Spleen (tissue), 11 donors: ENCODE data around the gene LIPT2. TPM values are rescaled to one million over a fixed set of nuclear protein-coding genes. Genes with fewer than 3 reads are reported as not detected.

Experiments
- DNase-seq: peaks from one replicate; pipeline ENCODE4 v3.0.0-alpha.2; 2020
- H3K27ac ChIP-seq, 8 donors: fragments of 200-600 bp; sonication (generic) in 7 of 8; 1 replicate in 4 of 8; 2 replicates in 4 of 8; pipeline versions ENCODE4 v1.5.0 to v1.8.0; 2016 to 2021; ENCODE audit warnings: inconsistent platforms in 4 of 8, mild to moderate bottlenecking in 4 of 8, moderate library complexity in 1 of 8
- H3K27me3 ChIP-seq, 7 donors: fragments of 200-600 bp; sonication (generic) in 6 of 7; replicated peaks in 1 of 7; 1 replicate in 4 of 7; 2 replicates in 3 of 7; pipeline versions ENCODE4 v1.5.0 to v1.8.0; 2016 to 2021; ENCODE audit warnings: inconsistent platforms in 3 of 7, mild to moderate bottlenecking in 1 of 7
- H3K36me3 ChIP-seq, 6 donors: fragments of 200-600 bp; sonication (generic) in 5 of 6; 1 replicate in 4 of 6; 2 replicates in 2 of 6; pipeline versions ENCODE4 v1.5.0 to v1.8.0; 2016 to 2021; ENCODE audit warnings: inconsistent platforms in 2 of 6
- H3K4me1 ChIP-seq, 6 donors: fragments of 200-600 bp; sonication (generic) in 5 of 6; 1 replicate in 3 of 6; 2 replicates in 3 of 6; pipeline versions ENCODE4 v1.5.0 to v1.8.0; 2016 to 2021; ENCODE audit warnings: inconsistent platforms in 3 of 6
- H3K4me3 ChIP-seq, 8 donors: fragments of 200-600 bp; sonication (generic) in 7 of 8; 1 replicate in 4 of 8; 2 replicates in 4 of 8; pipeline versions ENCODE4 v1.5.0 to v1.8.0; 2016 to 2021; ENCODE audit warnings: inconsistent platforms in 4 of 8, mild to moderate bottlenecking in 4 of 8, moderate library complexity in 2 of 8
- H3K9me3 ChIP-seq, 8 donors: fragments of 200-600 bp; sonication (generic) in 7 of 8; 1 replicate in 4 of 8; 2 replicates in 4 of 8; pipeline versions ENCODE4 v1.5.0 to v1.8.0; 2016 to 2021; ENCODE audit warnings: inconsistent platforms in 4 of 8
- CTCF ChIP-seq, 11 experiments: fragments of 200-600 bp in 7 of 11; fragments of 450-650 bp in 4 of 11; sonication (generic) in 4 of 11; IDR thresholded peaks in 8 of 11; conservative IDR thresholded peaks in 3 of 11; 1 replicate in 7 of 11; 2 replicates in 4 of 11; pipeline versions ENCODE4 v1.4.0 to v1.8.0; 2016 to 2021; ENCODE audit warnings: antibody characterized with exemption in 11 of 11, inconsistent platforms in 4 of 11, mild to moderate bottlenecking in 1 of 11
- POLR2A ChIP-seq, 3 donors: fragments of 450-650 bp; IDR thresholded peaks; one replicate each; pipeline ENCODE4 v1.5.1; 2017; ENCODE audit warnings: antibody characterized with exemption in 3 of 3, mild to moderate bottlenecking in 1 of 3
- POLR2AphosphoS5 ChIP-seq, 3 donors: sonication (generic); formaldehyde crosslinking; IDR thresholded peaks; one replicate each; pipeline ENCODE4 v1.5.1; 2017; ENCODE audit warnings: antibody characterized with exemption in 3 of 3
- WGBS, 5 donors: extraction: QIAGEN DNeasy Blood & Tissue Kit in 3 of 5; methylation state at CpG; one replicate each; pipeline versions ENCODE4 v1.1.5 to v1.1.7; 2013 to 2018; 5-methylcytosine and 5-hydroxymethylcytosine counted together
- intact Hi-C: fragments of 100-400 bp; cut with DNase I; formaldehyde crosslinking; loops from one replicate; pipeline ENCODE4 v1.15.0; 2023; ENCODE audit warnings: low total_unique reads
- polyA plus RNA-seq, 3 donors: library from polyadenylated mRNA; stranded (reverse); fragments of 200-250 nt; gene quantifications; one replicate each; pipeline ENCODE4 v1.2.1, GENCODE V29; 2013
- total RNA-seq, 7 donors: library from RNA; depleted of rRNA in 3 of 7; stranded (reverse); fragments of >200 nt in 3 of 7; fragmentation: NEBNext Ultra II Directional in 4 of 7; extraction: Animal tissue kit (Norgen Biotek cat#: 25700) in 4 of 7; gene quantifications; one replicate each; pipeline versions ENCODE4 v1.1.0 to v1.2.1, GENCODE V29; 2016 to 2021
- donor health status: healthy with polysubstance abuse.
- donor health status: DM: no; HTN: no; CAD: no; lungs with moderate emphysema.
- donor health status: DM: no; HTN: no; CAD: no.
- donor health status: Bipolar disorder and iron deficiency.
- donor health status: healthy.
- donor health status: DM: no; HTN: no; CAD: no.
- donor health status: DM: yes; HTN: yes; CAD: no.

Gene LIPT2
- total and polyA plus RNA-seq, 10 donors = 2.0 to 9.1 (median 4.0) TPM

- no peak for DNase-seq
- H3K4me3 ChIP-seq = no peak overlapping the region
- H3K9me3 ChIP-seq = no peaks in the 10 kb centered on the region
- H3K27ac ChIP-seq = peak overlapping the region in 1 of 8 donors; percentile 55
- WGBS, 5 donors = 65 to 69% (median 68%) methylated on average over 10 of the region's 10 CpGs
- TF ChIP-seq POLR2AphosphoS5 (IDR thresholded peaks at IDR 0.05) = no peak
- no peak for TF ChIP-seq CTCF (IDR thresholded peaks at IDR 0.05 in 8 of 11, conservative IDR thresholded peaks at IDR 0.05 in 3 of 11)
- TF ChIP-seq POLR2A (IDR thresholded peaks at IDR 0.05) = no peak
- intact Hi-C loops = no loop called here
- no peaks in the 10 kb centered on the region for H3K27me3 ChIP-seq
- no peaks in the 10 kb centered on the region for H3K36me3 ChIP-seq
- H3K4me1 ChIP-seq = peaks cover 0 to 10% (median 2%) of the 10 kb centered on the region in 6 donors
These were observed 19.9 kb downstream of the LIPT2 start for GRCh38 chr11:74473382-74474173.

- Histone ChIP-seq H3K4me3 (no peak overlapping the region), H3K27ac (no peak overlapping the region), H3K27me3 (peaks cover 0 to 15% (median 0%) of the 10 kb centered on the region in 7 donors), H3K9me3 (no peaks in the 10 kb centered on the region), H3K36me3 (no peaks in the 10 kb centered on the region), H3K4me1 (peaks cover 3 to 27% (median 17%) of the 10 kb centered on the region in 6 donors)
- WGBS, 5 donors = 70 to 82% (median 78%) methylated on average over 5 of the region's 5 CpGs
- intact Hi-C loops = no loop called here
- DNase-seq = no peak
- TF ChIP-seq POLR2A (IDR thresholded peaks at IDR 0.05) = no peak
- no peak for TF ChIP-seq POLR2AphosphoS5 (IDR thresholded peaks at IDR 0.05)
- TF ChIP-seq CTCF (IDR thresholded peaks at IDR 0.05 in 8 of 11, conservative IDR thresholded peaks at IDR 0.05 in 3 of 11) = no peak
These were observed 21.7 kb downstream of the LIPT2 start for GRCh38 chr11:74471668-74472429.

GRCh38 chr11:74471037-74471436, 22.5 kb downstream of the LIPT2 start:
- TF ChIP-seq POLR2A (IDR thresholded peaks at IDR 0.05) = no peak
- TF ChIP-seq CTCF (IDR thresholded peaks at IDR 0.05 in 8 of 11, conservative IDR thresholded peaks at IDR 0.05 in 3 of 11) = no peak
- no peak for TF ChIP-seq POLR2AphosphoS5 (IDR thresholded peaks at IDR 0.05)
- WGBS, 5 donors = 92 to 100% (median 96%) methylated on average over 1 of the region's 1 CpG
- Histone ChIP-seq H3K27me3 (peaks cover 0 to 23% (median 0%) of the 10 kb centered on the region in 7 donors), H3K4me3 (no peak overlapping the region), H3K4me1 (peaks cover 3 to 35% (median 21%) of the 10 kb centered on the region in 6 donors), H3K36me3 (no peaks in the 10 kb centered on the region), H3K27ac (no peak overlapping the region), H3K9me3 (no peaks in the 10 kb centered on the region)
- intact Hi-C loops = no loop called here
- no peak for DNase-seq

- H3K27me3 ChIP-seq = peaks cover 0 to 25% (median 0%) of the 10 kb centered on the region in 7 donors
- no peak for DNase-seq
- no peaks in the 10 kb centered on the region for H3K9me3 ChIP-seq
- H3K36me3 ChIP-seq = no peaks in the 10 kb centered on the region
- H3K4me3 ChIP-seq = no peak overlapping the region
- TF ChIP-seq CTCF (IDR thresholded peaks at IDR 0.05 in 8 of 11, conservative IDR thresholded peaks at IDR 0.05 in 3 of 11) (no peak), POLR2AphosphoS5 (IDR thresholded peaks at IDR 0.05) (no peak), POLR2A (IDR thresholded peaks at IDR 0.05) (no peak)
- H3K4me1 ChIP-seq = peaks cover 3 to 38% (median 21%) of the 10 kb centered on the region in 6 donors
- 75 to 94% (median 85%) methylated on average over 2 of the region's 2 CpGs for WGBS, 5 donors
- H3K27ac ChIP-seq = no peak overlapping the region
- intact Hi-C loops = no loop called here
These were observed 23.0 kb downstream of the LIPT2 start for GRCh38 chr11:74470526-74470925.
